GM21717 (cell line): ENCODE results near the gene SLC38A11.

Experiments
- ATAC-seq: cut with Tn5 transposase; IDR thresholded peaks from one replicate; pipeline ENCODE4 v1.9.1; 2021; ENCODE audit warnings: mild to moderate bottlenecking, moderate library complexity; ENCODE audit not compliant: unreplicated experiment

Gene SLC38A11

GRCh38 chr2:164846276-164846675 is 109.0 kb downstream of the SLC38A11 start:
- no peak for ATAC-seq
